GM18517 (cell line): ENCODE measurements around the gene GRIP1.

Source experiments
- ATAC-seq: cut with Tn5 transposase; IDR thresholded peaks from one replicate; pipeline ENCODE4 v1.9.1; 2021; ENCODE audit warnings: mild to moderate bottlenecking, moderate library complexity; ENCODE audit not compliant: unreplicated experiment

GRIP1 gene

DNA sequence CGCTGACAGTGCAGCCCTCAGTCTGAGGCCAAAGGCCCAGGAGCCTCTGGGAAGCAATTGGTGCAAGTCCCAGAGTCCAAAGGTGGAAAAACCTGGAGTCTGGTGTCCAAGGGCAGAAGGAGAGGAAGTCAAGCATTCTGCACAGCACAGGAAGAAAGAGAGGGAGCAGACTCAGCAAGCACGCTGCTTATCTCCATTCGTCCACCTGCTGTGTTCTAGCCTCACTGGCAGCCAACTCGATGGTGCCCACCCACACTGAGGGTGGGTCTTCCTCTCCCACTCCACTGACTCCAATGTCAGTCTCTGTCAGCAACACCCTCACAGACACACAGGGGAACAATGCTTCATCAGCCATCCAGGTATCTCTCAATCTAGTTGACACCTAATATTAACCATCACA, 337.8 kb downstream of the GRIP1 start:
- no peak for ATAC-seq

DNA sequence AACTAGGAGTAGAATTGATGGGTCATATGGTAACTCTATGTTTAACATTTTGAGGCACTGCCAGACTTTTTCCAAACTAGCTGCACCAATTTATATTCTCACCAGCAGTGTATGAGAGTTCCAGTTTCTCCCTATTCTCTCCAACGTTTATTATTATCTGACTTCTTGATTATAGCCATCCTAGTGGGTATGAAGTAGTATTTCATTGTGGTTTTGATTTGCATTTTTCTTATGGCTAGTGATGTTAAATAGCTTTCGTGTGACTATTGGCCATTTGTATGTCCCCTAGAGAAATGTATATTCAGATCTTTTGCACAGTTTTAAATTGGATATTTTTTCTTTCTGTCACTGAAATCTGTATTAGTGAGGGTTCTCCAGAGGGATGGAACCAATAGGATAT, 338.7 kb downstream of the GRIP1 start:
- ATAC-seq: no peak

DNA sequence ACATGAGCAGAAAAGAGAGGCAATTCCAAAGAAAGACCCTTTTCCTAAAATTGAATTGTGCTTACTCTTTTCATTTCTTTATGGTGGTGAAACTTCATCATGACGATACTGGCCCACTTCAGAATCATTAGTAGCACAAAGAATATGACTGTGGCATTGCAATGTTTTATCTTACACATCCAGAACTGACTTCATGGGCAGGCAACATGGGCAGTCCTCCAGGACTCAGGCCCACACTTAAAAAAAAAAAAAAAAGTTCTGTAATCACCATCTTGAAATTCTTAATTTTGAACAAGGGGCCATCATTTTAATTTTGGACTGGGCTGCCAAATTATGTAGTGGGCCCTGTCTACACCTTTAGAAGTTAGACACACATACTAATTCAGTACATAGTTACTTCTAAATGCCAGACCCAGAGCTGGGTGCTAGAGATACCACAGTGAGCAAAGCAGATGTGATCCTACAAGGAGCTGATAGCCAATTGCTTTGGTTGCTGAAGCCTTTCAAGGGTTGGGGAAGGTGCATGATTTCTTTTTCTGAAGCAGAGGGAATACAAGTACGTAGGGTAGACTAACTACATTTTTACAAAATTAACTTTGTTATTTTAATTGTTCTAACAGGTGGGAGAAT, 341.4 kb downstream of the GRIP1 start:
- no peak for ATAC-seq

DNA sequence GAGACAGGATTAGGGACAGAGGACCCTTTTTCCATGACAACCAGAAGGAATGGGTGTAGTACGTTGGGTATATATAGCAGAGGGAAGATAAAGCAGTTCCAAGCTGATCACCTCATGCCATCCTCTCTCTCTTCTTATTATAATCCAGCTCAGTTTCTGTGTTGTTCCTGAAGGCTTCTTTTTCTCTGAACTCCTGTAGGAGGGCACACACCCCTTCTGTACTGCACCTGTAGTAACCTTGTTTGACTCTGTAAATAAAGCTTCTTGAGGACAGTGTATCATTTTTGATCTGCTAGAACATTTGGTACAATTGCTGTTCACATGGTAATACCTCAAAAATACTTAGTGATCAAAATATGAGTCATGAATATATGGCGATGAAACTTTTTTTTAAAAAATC, 343.1 kb downstream of the GRIP1 start:
- ATAC-seq: no peak

DNA sequence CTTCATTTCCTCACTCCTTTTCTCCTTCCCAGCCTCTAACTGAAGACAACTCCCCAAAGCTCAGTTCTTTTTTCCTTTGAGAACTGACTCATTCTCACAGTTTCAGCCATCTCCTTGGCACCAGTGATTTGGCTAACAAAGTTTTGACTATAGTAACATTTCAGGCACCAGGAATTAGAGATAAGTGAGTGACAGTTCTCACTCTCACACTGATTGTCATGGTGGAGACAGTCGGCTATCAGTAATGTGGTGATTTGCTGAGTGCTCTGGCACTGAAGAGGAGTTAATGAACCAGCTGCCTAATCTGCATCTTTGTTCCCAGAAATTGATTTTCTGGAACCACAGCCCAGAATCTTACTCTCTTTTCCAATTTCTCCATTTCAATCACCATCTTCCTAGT, 347.1 kb downstream of the GRIP1 start:
- no peak for ATAC-seq

DNA sequence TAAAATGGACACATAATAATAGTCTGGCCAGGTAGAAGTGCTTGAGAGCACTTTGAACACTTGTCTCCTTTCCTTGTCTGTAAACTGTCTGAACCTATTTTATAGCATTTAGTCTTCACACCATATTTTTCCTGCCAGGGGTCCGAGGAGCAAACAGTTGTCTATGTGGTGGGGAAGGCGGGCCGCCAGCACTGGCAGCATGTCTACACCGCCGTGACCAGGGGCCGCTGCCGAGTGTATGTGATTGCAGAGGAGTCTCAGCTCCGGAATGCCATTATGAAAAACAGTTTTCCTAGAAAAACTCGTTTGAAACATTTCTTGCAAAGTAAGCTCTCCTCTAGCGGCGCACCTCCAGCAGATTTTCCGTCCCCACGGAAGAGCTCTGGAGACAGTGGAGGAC, 347.9 kb downstream of the GRIP1 start:
- ATAC-seq: no peak

DNA sequence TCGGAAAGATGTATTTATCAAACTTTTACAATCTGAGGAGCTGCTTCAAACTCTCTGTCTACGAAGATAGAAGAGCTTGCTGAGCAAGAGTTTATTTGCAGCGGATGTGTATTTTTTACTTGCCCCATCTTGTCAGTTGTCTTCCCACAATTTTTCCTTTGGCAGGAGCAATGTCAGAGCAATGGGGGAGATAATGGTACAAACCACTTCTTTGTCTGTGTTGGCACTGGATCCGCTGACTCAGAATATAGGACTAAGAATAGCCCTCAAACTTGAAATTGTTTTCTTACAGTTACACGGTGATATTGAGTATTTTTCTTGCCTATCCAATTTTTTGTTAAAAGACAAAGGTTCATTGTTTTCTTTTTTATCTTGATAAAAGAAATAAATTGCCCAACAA, 348.9 kb downstream of the GRIP1 start:
- ATAC-seq: no peak

DNA sequence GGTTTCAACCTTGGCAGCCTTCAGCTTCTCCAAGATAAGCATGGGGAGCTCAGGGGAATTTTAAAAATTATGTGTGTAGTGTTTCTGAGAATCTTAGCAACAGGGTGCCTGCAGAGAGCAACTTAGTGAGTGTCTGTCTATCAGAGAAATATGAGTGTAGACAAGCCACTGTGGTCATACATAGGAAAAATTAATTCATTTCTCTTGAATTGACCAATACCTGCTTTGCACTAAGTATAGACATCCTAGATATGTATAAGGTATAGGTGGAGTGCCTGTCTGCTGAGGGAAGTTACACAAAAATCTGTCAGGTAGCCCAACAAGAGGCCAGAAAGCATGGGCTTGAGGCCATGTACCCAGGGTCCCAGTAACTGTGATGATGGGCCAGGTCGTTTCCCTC, 355.9 kb downstream of the GRIP1 start:
- ATAC-seq: no peak

GRCh38 chr12:66321435-66321834, 357.4 kb downstream of the GRIP1 start:
- ATAC-seq: no peak

GRCh38 chr12:66320996-66321395, 357.9 kb downstream of the GRIP1 start:
- no peak for ATAC-seq

GRCh38 chr12:66319266-66319954, 359.5 kb downstream of the GRIP1 start:
- ATAC-seq: peak; percentile 55

DNA sequence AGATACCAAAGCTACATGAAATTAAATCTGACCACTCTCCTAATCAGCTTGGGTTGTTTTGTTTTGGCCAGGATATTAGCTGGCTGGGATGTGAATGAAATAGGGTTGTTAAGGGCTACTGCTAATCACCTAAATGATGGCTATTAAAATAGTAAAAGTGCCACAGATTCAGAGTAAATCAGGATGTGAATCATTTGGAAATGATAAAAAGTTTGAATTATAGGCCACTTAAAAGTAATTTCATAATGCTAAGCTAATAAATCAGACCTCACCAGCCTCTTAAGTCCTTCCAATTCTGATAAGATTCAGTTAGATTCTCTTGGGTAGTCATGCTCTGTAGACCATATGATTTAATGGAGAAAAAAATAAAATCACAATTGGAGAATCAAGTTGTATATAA, 364.6 kb downstream of the GRIP1 start:
- no peak for ATAC-seq

- ATAC-seq: no peak
These were observed 366.7 kb downstream of the GRIP1 start for GRCh38 chr12:66312189-66312588.

- no peak for ATAC-seq
These were observed 369.3 kb downstream of the GRIP1 start for GRCh38 chr12:66309606-66310005.

DNA sequence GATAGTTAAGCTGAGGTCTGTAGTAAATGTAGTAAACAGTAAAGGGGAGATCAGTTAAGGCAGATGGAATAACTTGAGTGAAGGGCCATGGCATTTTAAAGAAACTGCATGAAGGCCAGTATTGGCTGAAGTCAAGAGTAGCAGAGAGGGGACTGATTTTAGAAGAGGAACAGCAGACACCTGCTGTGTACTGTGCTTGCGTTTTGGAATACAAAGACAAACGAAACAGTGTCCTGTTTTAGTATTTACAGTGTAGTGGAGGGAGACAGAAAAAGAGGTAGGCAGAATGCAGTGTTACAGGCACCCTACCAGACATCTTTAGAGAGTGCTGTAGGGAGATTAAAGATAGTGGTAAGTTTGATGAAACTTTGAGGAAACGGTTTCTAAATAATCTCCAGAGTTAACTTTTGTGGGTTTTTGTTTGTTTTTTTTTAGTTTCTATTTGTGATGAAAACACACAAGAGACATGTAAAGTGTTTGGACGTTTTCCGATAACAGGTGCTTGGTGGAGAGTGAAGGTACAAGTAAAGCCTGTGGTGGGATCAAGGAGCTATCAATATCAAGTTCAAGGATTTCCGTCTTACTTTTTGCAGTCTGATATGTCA, 374.5 kb downstream of the GRIP1 start:
- ATAC-seq: no peak

DNA sequence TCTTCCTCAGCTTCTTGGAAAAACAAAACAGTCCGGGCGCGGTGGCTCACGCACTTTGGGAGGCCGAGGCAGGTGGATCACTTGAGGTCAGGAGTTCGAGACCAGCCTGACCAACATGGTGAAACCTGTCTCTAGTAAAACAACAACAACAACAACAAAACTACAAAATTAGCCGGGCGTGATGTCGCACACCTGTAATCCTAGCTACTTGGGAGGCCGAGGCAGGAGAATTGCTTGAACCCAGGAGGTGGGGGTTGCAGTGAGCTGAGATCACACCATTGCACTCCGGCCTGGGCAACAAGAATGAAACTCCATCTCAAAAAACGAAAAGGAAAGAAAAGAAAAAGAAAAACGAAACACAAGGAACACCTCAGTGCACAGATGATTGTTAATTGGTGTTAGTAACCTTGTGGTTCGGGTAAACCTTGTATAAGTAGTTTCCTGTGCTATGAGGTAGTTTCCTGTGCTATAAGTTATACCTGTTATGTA, 375.5 kb downstream of the GRIP1 start:
- ATAC-seq: peak; percentile 59

DNA sequence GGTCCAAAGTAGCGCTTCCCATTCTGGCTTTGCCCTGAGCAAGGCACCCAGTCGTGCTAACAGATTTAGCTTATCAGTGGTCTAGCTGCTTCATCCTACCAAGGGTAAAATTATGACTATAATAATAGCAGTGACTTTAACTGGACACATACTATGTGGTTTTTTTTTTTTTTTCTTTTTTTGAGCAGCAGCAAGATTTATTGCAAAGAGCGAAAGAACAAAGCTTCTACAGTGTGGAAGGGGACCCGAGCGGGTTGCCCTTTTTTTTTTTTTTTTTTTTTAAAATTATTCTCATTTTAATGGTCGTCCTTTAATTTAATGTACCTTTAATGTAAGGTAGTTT, 376.1 kb downstream of the GRIP1 start:
- ATAC-seq: no peak

- peak; percentile 84 for ATAC-seq
These were observed 376.7 kb downstream of the GRIP1 start, which contains the start of gene HELB for GRCh38 chr12:66301944-66302826. TSS of gene HELB (plus strand) at chr12:66302493. CDS start at chr12:66302604, 111 bp downstream.

- no peak for ATAC-seq
These were observed 381.0 kb downstream of the GRIP1 start for GRCh38 chr12:66297923-66298322.
